ENCODE data around the gene LMX1A. TPM values are rescaled to one million over a fixed set of nuclear protein-coding genes. Genes with fewer than 3 reads are reported as not detected.
A peak's percentile ranks its signal among the peaks of the same experiment; 100 is the strongest.

LMX1A gene
- total RNA-seq = 0.14 TPM
- long read RNA-seq = 0 reads

DNA sequence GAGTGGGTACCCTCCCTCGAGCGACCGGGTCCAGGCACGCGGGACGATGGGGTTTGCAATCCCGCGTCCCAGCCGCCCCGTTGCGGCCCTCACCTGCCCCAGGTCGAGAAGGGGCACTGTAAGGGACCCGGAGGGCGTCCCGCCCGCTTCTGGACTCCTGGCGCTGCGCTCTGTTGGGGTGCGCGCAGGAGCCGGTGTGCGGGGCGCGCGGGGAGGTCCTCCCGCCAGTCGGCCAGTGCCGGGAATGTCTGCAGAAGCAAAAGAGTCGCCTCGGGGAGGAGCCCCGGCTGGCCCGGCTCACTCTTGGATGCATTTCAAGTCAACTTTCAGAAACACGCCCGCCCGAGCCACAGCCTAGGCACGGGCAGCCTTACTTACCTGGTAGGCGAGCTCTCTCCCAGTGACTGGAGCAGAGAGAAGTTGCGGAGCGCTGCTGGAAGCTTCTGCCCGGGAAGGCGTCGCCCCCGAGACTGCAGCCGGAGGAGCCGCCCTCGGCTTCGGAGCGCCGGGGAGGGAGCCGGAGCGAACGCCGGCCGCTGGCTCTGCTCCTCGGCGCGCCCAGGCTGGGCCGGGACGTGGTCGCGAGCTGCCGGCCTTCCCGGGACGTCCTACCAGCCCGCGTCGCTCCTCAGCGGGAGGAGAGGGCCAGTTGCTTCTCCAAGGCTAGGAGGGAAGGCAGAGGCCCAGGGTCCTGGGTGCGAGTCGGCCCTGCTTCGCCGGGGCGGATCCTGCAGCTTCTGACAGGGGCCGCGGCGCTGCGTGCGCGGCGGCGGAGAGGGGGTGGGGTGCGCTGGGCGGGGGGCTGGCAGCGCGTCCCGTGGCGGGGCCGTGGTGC, at the start of gene LMX1A:
LMX1A (minus strand) TSS at position 739 of the 835 bp plus-strand sequence. CDS start 1,156 bp downstream, outside the sequence.
- DNase-seq (ENCODE audit: missing footprints) = no peak
- ATAC-seq = peak; percentile 42
- intact Hi-C loops (cut with DNase I) = no loop called here

- no peak for DNase-seq (ENCODE audit: missing footprints)
- peak; percentile 40 for ATAC-seq
- intact Hi-C loops (cut with DNase I) = loop anchor here (1.0 kb wide), 1 partner anchor 189 kb away; no protein-coding TSS in a partner anchor
These were observed 47.4 kb upstream of the LMX1A start for GRCh38 chr1:165403835-165404482.

DNA sequence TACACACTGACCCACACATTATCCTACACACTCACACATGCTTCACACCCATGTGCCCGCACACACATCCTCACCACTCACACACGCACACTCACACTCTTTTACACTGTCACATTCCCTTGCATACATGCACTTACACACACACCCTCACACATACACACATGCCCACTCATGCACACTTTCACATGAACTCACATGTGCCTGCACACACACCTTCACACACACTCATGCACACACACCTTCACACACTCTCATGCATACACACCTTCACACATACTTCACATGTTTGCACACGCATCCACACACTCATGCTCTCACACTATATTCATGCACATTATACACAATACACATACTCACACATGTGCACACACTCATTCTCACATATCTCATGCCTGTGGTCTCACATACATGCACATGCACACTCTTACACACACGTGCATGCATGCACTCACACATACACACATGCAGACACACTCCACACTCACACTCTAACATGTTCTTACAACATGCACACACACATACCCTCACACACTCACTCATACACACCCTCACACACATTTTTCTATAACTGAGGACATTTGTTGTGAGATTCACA, 46.1 kb upstream of the LMX1A start:
- ATAC-seq (no peak), DNase-seq (ENCODE audit: missing footprints) (no peak)
- intact Hi-C loops (cut with DNase I) = no loop called here

GRCh38 chr1:165397944-165398343, 41.4 kb upstream of the LMX1A start:
- intact Hi-C loops (cut with DNase I) = no loop called here
- ATAC-seq (peak; percentile 62), DNase-seq (ENCODE audit: missing footprints) (no peak)

GRCh38 chr1:165395901-165396300, 39.4 kb upstream of the LMX1A start:
- no peak for ATAC-seq
- intact Hi-C loops (cut with DNase I) = no loop called here
- DNase-seq (ENCODE audit: missing footprints) = no peak

DNA sequence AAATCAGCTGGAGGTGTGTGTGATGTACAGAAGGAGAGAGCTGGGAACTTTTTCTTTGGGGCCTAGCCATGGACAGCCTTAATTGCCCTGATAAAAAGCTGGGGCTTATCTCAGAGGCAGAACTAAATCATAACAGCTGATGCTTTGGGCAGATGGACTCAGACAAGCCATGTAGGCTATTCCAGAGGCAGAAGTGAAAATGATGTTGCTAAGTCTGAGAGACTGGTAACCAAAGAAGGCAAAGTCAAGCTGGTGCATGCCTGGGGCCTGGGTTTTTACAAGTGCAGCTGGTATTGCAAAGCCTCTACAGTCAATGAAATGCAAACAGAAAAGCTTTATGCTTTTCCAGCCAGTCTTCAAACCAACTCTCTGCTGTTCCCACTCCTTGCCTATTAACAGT, 39.0 kb upstream of the LMX1A start:
- DNase-seq (ENCODE audit: missing footprints) = no peak
- intact Hi-C loops (cut with DNase I) = no loop called here
- ATAC-seq = no peak

DNA sequence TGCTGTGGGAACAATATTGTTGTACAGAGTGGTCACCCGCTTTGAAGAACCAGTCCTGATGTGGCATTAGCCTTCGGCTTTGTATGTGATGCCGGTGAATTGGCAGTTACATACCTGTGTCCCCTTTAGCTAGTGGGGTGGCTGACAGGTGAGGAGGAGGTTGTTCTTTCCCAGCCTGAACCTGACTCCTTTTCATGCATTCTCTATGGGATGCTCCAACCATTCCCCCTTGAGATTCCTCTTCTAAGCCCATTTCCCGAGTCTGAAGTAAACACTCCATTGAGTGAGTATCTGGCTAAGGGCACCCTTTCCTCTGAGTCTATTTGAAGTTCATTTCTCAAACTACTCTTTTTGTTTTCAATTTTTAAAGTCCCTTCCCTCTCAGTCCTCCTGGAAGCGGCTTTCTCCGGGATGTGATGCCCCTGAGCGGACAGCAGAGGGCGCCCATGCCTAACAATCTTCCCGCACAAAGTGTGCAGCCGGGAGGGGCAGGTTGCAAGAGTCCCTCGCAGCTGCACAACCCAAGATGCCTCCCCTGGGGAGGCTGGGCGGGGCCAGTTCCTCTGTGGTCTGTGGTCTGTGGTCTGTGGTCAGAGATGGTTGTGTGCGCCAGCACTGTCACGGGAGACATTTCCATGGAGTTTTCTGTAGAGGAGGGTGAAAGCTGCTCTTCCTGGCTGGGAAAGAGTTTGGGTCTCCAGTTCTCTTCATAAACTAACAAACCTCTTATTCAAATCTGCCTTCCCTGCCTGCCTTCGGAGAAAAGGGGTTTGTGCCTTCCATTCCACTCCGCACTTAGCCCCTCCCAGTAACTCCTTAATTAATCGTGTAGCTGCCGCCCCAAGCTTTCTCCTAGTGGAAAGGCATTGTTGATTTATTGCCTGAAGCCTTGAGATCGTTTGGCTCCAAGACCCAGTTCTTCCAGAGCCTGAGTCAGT, 36.4 kb upstream of the LMX1A start:
- DNase-seq (ENCODE audit: missing footprints) (peak; percentile 93), ATAC-seq (peak; percentile 91)
- intact Hi-C loops (cut with DNase I) = loop anchor here (2.0 to 5.0 kb wide), 2 partner anchors 200 to 519 kb away; no protein-coding TSS in a partner anchor

- no peak for DNase-seq (ENCODE audit: missing footprints)
- ATAC-seq = no peak
- intact Hi-C loops (cut with DNase I) = loop anchor here (5.0 kb wide), 1 partner anchor 523 kb away; no protein-coding TSS in a partner anchor
These were observed 33.1 kb upstream of the LMX1A start for GRCh38 chr1:165389609-165390008.

DNA sequence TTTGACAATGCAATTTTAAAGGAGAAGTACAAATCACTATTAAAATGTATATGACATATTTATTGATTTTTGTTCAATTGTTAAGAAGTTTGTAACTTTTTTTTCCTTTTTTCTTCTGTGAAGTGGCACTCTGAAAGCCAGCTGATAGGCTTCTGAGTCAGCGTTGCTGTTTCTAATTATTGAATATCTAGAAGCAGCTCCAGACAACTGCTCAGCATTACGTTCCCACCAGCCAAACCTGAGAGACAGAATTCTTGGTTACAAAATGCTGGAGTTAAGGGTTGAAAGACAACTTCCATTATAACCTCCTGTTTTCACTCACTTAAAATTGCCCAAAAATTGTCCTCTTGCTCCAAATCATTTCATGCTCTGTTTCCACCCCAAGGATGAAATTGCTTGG, 31.4 kb upstream of the LMX1A start:
- DNase-seq (ENCODE audit: missing footprints) (no peak), ATAC-seq (no peak)
- intact Hi-C loops (cut with DNase I) = no loop called here

GRCh38 chr1:165387505-165387904, 31.0 kb upstream of the LMX1A start:
- DNase-seq (ENCODE audit: missing footprints) (no peak), ATAC-seq (no peak)
- intact Hi-C loops (cut with DNase I) = no loop called here

DNA sequence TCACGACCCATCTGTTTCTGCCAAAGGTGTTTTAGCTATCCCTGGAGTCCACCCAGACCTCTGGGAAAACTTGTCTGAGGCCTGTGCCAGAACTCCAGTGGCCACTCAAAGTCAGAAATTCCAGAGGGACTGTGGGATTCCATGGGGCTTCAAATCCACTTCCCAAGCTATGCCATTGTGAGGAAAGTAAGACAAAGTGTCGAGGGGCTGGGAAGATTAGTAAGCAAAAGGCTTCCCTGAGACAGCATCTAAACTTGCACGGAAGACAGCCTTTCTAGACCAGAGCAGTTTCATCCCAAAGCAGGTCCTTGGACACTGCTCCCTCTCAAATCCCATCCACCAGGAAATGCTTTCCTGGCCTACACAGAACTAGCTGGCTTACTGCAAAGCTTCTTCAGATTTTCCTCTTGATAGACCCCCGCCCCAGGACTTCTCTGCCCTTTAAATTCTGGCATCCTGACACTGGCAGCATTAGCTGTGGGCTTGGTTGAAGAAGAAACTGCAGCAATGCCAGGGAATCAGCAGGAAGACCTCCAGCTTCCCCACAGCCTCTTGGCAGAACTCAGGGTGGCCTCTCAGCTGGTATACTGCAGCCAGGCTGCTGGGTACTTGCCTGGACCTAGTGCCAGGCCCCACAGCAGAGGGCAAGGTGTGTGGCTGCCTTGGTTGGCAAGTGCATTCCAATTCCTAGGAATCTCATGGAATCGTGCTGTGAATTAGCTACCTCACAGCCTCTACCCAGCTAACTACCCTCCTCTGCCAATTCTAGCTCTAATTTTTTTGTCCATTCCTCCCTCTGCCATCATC, 27.3 kb upstream of the LMX1A start:
- intact Hi-C loops (cut with DNase I) = no loop called here
- ATAC-seq = no peak
- DNase-seq (ENCODE audit: missing footprints) = no peak

GRCh38 chr1:165383067-165383466, 26.6 kb upstream of the LMX1A start:
- DNase-seq (ENCODE audit: missing footprints) (no peak), ATAC-seq (peak; percentile 64)
- intact Hi-C loops (cut with DNase I) = no loop called here

GRCh38 chr1:165381745-165382505, 25.4 kb upstream of the LMX1A start:
- no peak for DNase-seq (ENCODE audit: missing footprints)
- intact Hi-C loops (cut with DNase I) = no loop called here
- ATAC-seq = no peak

- intact Hi-C loops (cut with DNase I) = no loop called here
- ATAC-seq = no peak
- no peak for DNase-seq (ENCODE audit: missing footprints)
These were observed 20.3 kb upstream of the LMX1A start for GRCh38 chr1:165376811-165377311.

- DNase-seq (ENCODE audit: missing footprints) (peak; percentile 90), ATAC-seq (peak; percentile 94)
- intact Hi-C loops (cut with DNase I) = no loop called here
These were observed 19.7 kb upstream of the LMX1A start for GRCh38 chr1:165376041-165376810.

GRCh38 chr1:165375623-165376022, 19.1 kb upstream of the LMX1A start:
- ATAC-seq = no peak

More at GRCh38 chr1:165375623-165376022, 19.1 kb upstream of the LMX1A start:
- no peak for DNase-seq (ENCODE audit: missing footprints)
- intact Hi-C loops (cut with DNase I) = no loop called here
